GM21528 (cell line): ENCODE measurements around the gene OTULIN.

Experiments used
- ATAC-seq: cut with Tn5 transposase; IDR thresholded peaks from one replicate; pipeline ENCODE4 v1.9.1; 2021; ENCODE audit warnings: mild to moderate bottlenecking, moderate library complexity; ENCODE audit not compliant: unreplicated experiment, low FRiP score

The OTULIN gene

GRCh38 chr5:14716755-14717752, 52.5 kb downstream of the OTULIN start:
- ATAC-seq = no peak

- no peak for ATAC-seq
These were observed 54.3 kb downstream of the OTULIN start for GRCh38 chr5:14718778-14719177.

- ATAC-seq = no peak
These were observed 55.9 kb downstream of the OTULIN start for GRCh38 chr5:14720236-14720923.

- no peak for ATAC-seq
These were observed 57.6 kb downstream of the OTULIN start for GRCh38 chr5:14721990-14722656.

GRCh38 chr5:14722923-14723322, 58.4 kb downstream of the OTULIN start:
- no peak for ATAC-seq

- ATAC-seq = no peak
These were observed 59.2 kb downstream of the OTULIN start for GRCh38 chr5:14723701-14724132.

- no peak for ATAC-seq
These were observed 60.1 kb downstream of the OTULIN start for GRCh38 chr5:14724633-14725032.

- no peak for ATAC-seq
These were observed 61.7 kb downstream of the OTULIN start for GRCh38 chr5:14726066-14726838.

- no peak for ATAC-seq
These were observed 62.9 kb downstream of the OTULIN start for GRCh38 chr5:14727428-14727865.

- no peak for ATAC-seq
These were observed 63.5 kb downstream of the OTULIN start for GRCh38 chr5:14727928-14728458.

GRCh38 chr5:14728459-14728938, 64.0 kb downstream of the OTULIN start:
- ATAC-seq = no peak

GRCh38 chr5:14729448-14730385, 65.2 kb downstream of the OTULIN start:
- ATAC-seq = no peak

GRCh38 chr5:14730466-14730865, 65.9 kb downstream of the OTULIN start:
- no peak for ATAC-seq

GRCh38 chr5:14730881-14731280, 66.4 kb downstream of the OTULIN start:
- ATAC-seq = no peak

GRCh38 chr5:14732991-14733390, 68.5 kb downstream of the OTULIN start:
- no peak for ATAC-seq

GRCh38 chr5:14733661-14734060, 69.1 kb downstream of the OTULIN start:
- ATAC-seq = no peak

GRCh38 chr5:14734396-14734795, 69.9 kb downstream of the OTULIN start:
- no peak for ATAC-seq

- ATAC-seq = no peak
These were observed 71.4 kb downstream of the OTULIN start for GRCh38 chr5:14735944-14736343.

GRCh38 chr5:14737291-14737690, 72.8 kb downstream of the OTULIN start:
- no peak for ATAC-seq
